ENCODE measurements around the gene AXL. TPM values are rescaled to one million over a fixed set of nuclear protein-coding genes. Genes with fewer than 3 reads are reported as not detected.

AXL gene
- total and polyA plus RNA-seq, 2 of the 13 experiments (the other 11 are each of a cell fraction or from before 2014, with no cell fraction given), result 0.71 to 5.9 TPM

DNA sequence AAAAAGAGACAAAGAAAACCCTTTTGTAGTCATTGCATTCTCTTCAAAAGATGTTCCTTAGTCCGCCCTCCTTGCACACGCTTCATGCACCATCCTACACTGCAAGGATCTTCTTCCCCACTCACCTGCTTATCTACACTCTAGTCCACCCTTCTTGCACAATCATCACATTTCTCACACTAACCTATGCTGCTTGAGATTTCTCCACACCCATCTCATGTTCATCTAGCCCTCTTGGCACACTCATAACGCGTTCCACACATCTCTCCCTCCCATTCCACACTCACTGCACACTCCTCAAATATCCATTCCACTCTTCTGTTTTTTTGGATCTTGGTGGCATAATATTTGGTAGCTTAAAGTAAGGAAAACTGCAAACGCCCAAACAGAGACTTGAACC lies 22.8 kb downstream of the AXL start:
- ChIA-PET POLR2A (no interaction called here), CTCF (ENCODE audit: low intra/inter-chr PET ratio, low total read pairs) (no interaction called here)
- no peak overlapping the region for H2AFZ ChIP-seq (ENCODE audit: low read length)
- BruUV-seq (replicated peaks), result no TSS peak
- 82% methylated on average over 5 of the region's 5 CpGs for WGBS (ENCODE audit: low lambda C conversion rate)
- intact Hi-C loops (cut with micrococcal nuclease; ENCODE audit: unreplicated experiment), result no loop called here
- no peaks in the 10 kb centered on the region for H4K20me1 ChIP-seq (ENCODE audit: insufficient read depth, low read length)
- FAIRE-seq, result no peak
- DNase-seq (ENCODE audit: low spot score), result no peak
- H3K4me1 ChIP-seq (ENCODE audit: insufficient read depth, low read length), result no peaks in the 10 kb centered on the region
- H3K9me3 ChIP-seq (ENCODE audit: low read length), result no peaks in the 10 kb centered on the region
- H3K4me2 ChIP-seq (ENCODE audit: low read depth, low read length), result no peak overlapping the region
- H3K27ac ChIP-seq (ENCODE audit: extremely low read length, insufficient read depth, low read length), result no peak overlapping the region
- ATAC-seq, result no peak
- H3K4me3 ChIP-seq (replicated peaks in 1 of 3; ENCODE audit: insufficient read depth in 1 of 3, low read depth in 2 of 3, low read length in 3 of 3), result no peak overlapping the region
- H3K27me3 ChIP-seq (ENCODE audit: control insufficient read depth in 1 of 2, insufficient read depth in 2 of 2, low read length in 2 of 2), result no peaks in the 10 kb centered on the region
- in situ Hi-C loops (cut with HindIII; ENCODE audit: extremely low pct_ligation_motif_present, low pct_unique_long_range_greater_than_20kb), result no loop called here
- no peak overlapping the region for H3K9ac ChIP-seq (ENCODE audit: insufficient read depth, low read depth, low read length)
- no peak for TF ChIP-seq SIX1 (CRISPR knock-in tag; IDR thresholded peaks at IDR 0.05; ENCODE audit: borderline replicate concordance)
- no peak for TF ChIP-seq KDM5B (CRISPR knock-in tag; IDR thresholded peaks at IDR 0.05; ENCODE audit: borderline replicate concordance)
- TF ChIP-seq ZNF83 (CRISPR knock-in tag; IDR thresholded peaks at IDR 0.05; ENCODE audit: borderline replicate concordance), result no peak
- no peak for TF ChIP-seq JDP2 (CRISPR knock-in tag; IDR thresholded peaks at IDR 0.05; ENCODE audit: borderline replicate concordance)
- no peak for TF ChIP-seq ZNF563 (CRISPR knock-in tag; IDR thresholded peaks at IDR 0.05)
- no peak for TF ChIP-seq ZNF605 (CRISPR knock-in tag; IDR thresholded peaks at IDR 0.05)
- H3K36me3 ChIP-seq (replicated peaks in 1 of 2; ENCODE audit: control insufficient read depth in 1 of 2, insufficient read depth in 2 of 2, low read length in 2 of 2), result no peaks in the 10 kb centered on the region
- H3K79me2 ChIP-seq (ENCODE audit: insufficient read depth, low read length), result no peaks in the 10 kb centered on the region

DNA sequence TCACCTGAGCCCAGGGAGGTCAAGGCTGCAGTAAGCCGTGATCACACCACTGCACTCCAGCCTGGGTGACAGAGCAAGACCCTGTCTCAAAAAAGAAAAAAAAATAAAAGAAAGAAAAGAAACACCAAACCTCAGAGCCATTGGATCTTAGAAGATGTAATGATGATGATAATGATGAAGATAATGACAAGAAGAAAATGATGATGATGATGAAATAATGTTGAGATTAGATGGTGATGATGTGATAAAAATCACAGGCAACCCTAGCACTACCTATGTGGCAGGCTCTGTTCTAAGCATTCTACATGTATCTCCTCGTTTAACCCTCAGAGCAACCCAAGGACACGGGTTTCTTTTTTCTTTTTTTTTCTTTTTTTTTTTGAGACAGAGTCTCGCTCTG lies 25.1 kb downstream of the AXL start:
- H3K79me2 ChIP-seq (ENCODE audit: insufficient read depth, low read length), result no peaks in the 10 kb centered on the region
- H3K4me3 ChIP-seq (replicated peaks in 1 of 3; ENCODE audit: insufficient read depth in 1 of 3, low read depth in 2 of 3, low read length in 3 of 3), result no peak overlapping the region
- no peaks in the 10 kb centered on the region for H3K4me1 ChIP-seq (ENCODE audit: insufficient read depth, low read length)
- peak; percentile 58 for TF ChIP-seq ATF7 (IDR thresholded peaks at IDR 0.05)
- TF ChIP-seq ATF7 (CRISPR knock-in tag; IDR thresholded peaks at IDR 0.05), result no peak
- TF ChIP-seq CREB1 (IDR thresholded peaks at IDR 0.05), result peak; percentile 49; the same call in 1 of the 2 replicates
- no peak for TF ChIP-seq CREB1 (CRISPR knock-in tag; IDR thresholded peaks at IDR 0.05)
- TF ChIP-seq, protein P1, sequence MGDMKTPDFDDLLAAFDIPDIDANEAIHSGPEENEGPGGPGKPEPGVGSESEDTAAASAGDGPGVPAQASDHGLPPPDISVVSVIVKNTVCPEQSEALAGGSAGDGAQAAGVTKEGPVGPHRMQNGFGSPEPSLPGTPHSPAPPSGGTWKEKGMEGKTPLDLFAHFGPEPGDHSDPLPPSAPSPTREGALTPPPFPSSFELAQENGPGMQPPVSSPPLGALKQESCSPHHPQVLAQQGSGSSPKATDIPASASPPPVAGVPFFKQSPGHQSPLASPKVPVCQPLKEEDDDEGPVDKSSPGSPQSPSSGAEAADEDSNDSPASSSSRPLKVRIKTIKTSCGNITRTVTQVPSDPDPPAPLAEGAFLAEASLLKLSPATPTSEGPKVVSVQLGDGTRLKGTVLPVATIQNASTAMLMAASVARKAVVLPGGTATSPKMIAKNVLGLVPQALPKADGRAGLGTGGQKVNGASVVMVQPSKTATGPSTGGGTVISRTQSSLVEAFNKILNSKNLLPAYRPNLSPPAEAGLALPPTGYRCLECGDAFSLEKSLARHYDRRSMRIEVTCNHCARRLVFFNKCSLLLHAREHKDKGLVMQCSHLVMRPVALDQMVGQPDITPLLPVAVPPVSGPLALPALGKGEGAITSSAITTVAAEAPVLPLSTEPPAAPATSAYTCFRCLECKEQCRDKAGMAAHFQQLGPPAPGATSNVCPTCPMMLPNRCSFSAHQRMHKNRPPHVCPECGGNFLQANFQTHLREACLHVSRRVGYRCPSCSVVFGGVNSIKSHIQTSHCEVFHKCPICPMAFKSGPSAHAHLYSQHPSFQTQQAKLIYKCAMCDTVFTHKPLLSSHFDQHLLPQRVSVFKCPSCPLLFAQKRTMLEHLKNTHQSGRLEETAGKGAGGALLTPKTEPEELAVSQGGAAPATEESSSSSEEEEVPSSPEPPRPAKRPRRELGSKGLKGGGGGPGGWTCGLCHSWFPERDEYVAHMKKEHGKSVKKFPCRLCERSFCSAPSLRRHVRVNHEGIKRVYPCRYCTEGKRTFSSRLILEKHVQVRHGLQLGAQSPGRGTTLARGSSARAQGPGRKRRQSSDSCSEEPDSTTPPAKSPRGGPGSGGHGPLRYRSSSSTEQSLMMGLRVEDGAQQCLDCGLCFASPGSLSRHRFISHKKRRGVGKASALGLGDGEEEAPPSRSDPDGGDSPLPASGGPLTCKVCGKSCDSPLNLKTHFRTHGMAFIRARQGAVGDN (CRISPR knock-in tag; IDR thresholded peaks at IDR 0.05), result no peak
- H3K9me3 ChIP-seq (ENCODE audit: low read length), result no peaks in the 10 kb centered on the region
- CTCF ChIA-PET (ENCODE audit: low intra/inter-chr PET ratio, low total read pairs), result no interaction called here
- in situ Hi-C loops (cut with HindIII; ENCODE audit: extremely low pct_ligation_motif_present, low pct_unique_long_range_greater_than_20kb) (no loop called here), intact Hi-C loops (cut with micrococcal nuclease; ENCODE audit: unreplicated experiment) (no loop called here)
- no peaks in the 10 kb centered on the region for H3K27me3 ChIP-seq (ENCODE audit: control insufficient read depth in 1 of 2, insufficient read depth in 2 of 2, low read length in 2 of 2)
- H3K27ac ChIP-seq (ENCODE audit: extremely low read length, insufficient read depth, low read length), result no peak overlapping the region
- no peak overlapping the region for H3K4me2 ChIP-seq (ENCODE audit: low read depth, low read length)
- FAIRE-seq (no peak), DNase-seq (ENCODE audit: low spot score) (no peak), ATAC-seq (no peak)
- WGBS (ENCODE audit: low lambda C conversion rate), result 85% methylated on average over 4 of the region's 4 CpGs
- no peaks in the 10 kb centered on the region for H4K20me1 ChIP-seq (ENCODE audit: insufficient read depth, low read length)
- POLR2A ChIA-PET, result no interaction called here
- H3K36me3 ChIP-seq (replicated peaks in 1 of 2; ENCODE audit: control insufficient read depth in 1 of 2, insufficient read depth in 2 of 2, low read length in 2 of 2), result no peaks in the 10 kb centered on the region
- H2AFZ ChIP-seq (ENCODE audit: low read length), result no peak overlapping the region
- H3K9ac ChIP-seq (ENCODE audit: insufficient read depth, low read depth, low read length), result no peak overlapping the region
- no TSS peak for BruUV-seq (replicated peaks)

Data from HepG2 (cell line).